Renal cortex interstitium (tissue), 11 donors: ENCODE measurements around the gene POLK. TPM values are rescaled to one million over a fixed set of nuclear protein-coding genes. Genes with fewer than 3 reads are reported as not detected.
"Not testable (repeated sequence)": the region's sequence is repeated elsewhere in the genome, so short reads cannot be mapped to it uniquely, and the experiment has no call there.

ENCODE experiments used
- DNase-seq, 11 donors: peaks; one replicate each; pipeline ENCODE4 v3.0.0-alpha.2; 2013; ENCODE audit warnings: low read depth in 9 of 11, low spot score in 4 of 11; ENCODE audit errors: extremely low read depth in 1 of 11
- polyA plus RNA-seq, 3 donors: library from polyadenylated mRNA; unstranded; fragments of 120-200 nt; gene quantifications; one replicate each; pipeline ENCODE4 v1.2.1, GENCODE V29; 2013; ENCODE audit not compliant: insufficient read length in 3 of 3

The POLK gene
- polyA plus RNA-seq, 3 donors: 24.6 to 35.1 (median 32.3) TPM

GRCh38 chr5:75505112-75505511, 6.6 kb upstream of the POLK start:
- DNase-seq: not testable (repeated sequence)

- DNase-seq: no peak
Measured at GRCh38 chr5:75507841-75508240, 3.9 kb upstream of the POLK start.

- no peak for DNase-seq
Measured at GRCh38 chr5:75509546-75509945, 2.1 kb upstream of the POLK start.

GRCh38 chr5:75509956-75510355, 1.7 kb upstream of the POLK start:
- DNase-seq: peak in 4 of 11 donors; percentile 2 to 26 (median 12)

- DNase-seq: peak in 6 of 11 donors; percentile 21 to 38 (median 28)
Measured at GRCh38 chr5:75510417-75510835, 1.3 kb upstream of the POLK start.

GRCh38 chr5:75510836-75511434, 756 bp upstream of the POLK start:
- peak in 6 of 11 donors; percentile 13 to 51 (median 38) for DNase-seq

GRCh38 chr5:75512383-75513074, 838 bp downstream of the POLK start:
- no peak for DNase-seq

- no peak for DNase-seq
Measured at GRCh38 chr5:75513841-75514240, 2.1 kb downstream of the POLK start.

GRCh38 chr5:75514323-75514722, 2.6 kb downstream of the POLK start:
- DNase-seq: no peak

GRCh38 chr5:75519761-75520160, 8.1 kb downstream of the POLK start:
- no peak for DNase-seq

- DNase-seq: no peak
Measured at GRCh38 chr5:75521195-75521594, 9.5 kb downstream of the POLK start.

- DNase-seq: no peak
Measured at GRCh38 chr5:75522025-75522424, 10.3 kb downstream of the POLK start.

- no peak for DNase-seq
Measured at GRCh38 chr5:75522542-75522941, 10.9 kb downstream of the POLK start.

GRCh38 chr5:75523275-75523674, 11.6 kb downstream of the POLK start:
- DNase-seq: no peak

GRCh38 chr5:75524071-75524470, 12.4 kb downstream of the POLK start:
- no peak for DNase-seq

- no peak for DNase-seq
Measured at GRCh38 chr5:75524591-75524990, 12.9 kb downstream of the POLK start.

- no peak for DNase-seq
Measured at GRCh38 chr5:75525344-75525743, 13.7 kb downstream of the POLK start.

- DNase-seq: no peak
Measured at GRCh38 chr5:75526070-75526469, 14.4 kb downstream of the POLK start.

- DNase-seq: no peak
Measured at GRCh38 chr5:75529185-75529584, 17.5 kb downstream of the POLK start.

GRCh38 chr5:75532190-75532589, 20.5 kb downstream of the POLK start:
- no peak for DNase-seq

GRCh38 chr5:75533716-75534115, 22.0 kb downstream of the POLK start:
- DNase-seq: not testable (repeated sequence)
